Measurements from ENCODE around the gene RAB43. TPM values are rescaled to one million over a fixed set of nuclear protein-coding genes. Genes with fewer than 3 reads are reported as not detected.
"Not testable (repeated sequence)": the region's sequence is repeated elsewhere in the genome, so short reads cannot be mapped to it uniquely, and the experiment has no call there.

The RAB43 gene
- total RNA-seq, 1 donor from 2014 or later = 8.6 TPM

- TF ChIP-seq CTCF (IDR thresholded peaks at IDR 0.05) (no peak), POLR2AphosphoS5 (IDR thresholded peaks at IDR 0.05; ENCODE audit: insufficient read depth in 1 of 2, low read depth in 1 of 2) (no peak), POLR2A (IDR thresholded peaks at IDR 0.05) (no peak)
- H3K4me3 ChIP-seq = no peak overlapping the region
- no peak overlapping the region for H3K27ac ChIP-seq
- H3K27me3 ChIP-seq = no peaks in the 10 kb centered on the region
- intact Hi-C loops (cut with DNase I) = no loop called here
- DNase-seq (ENCODE audit: extremely low spot score in 2 of 2) = no peak
- H3K4me1 ChIP-seq = peaks cover 2% of the 10 kb centered on the region
- no peaks in the 10 kb centered on the region for H3K9me3 ChIP-seq
- no peaks in the 10 kb centered on the region for H3K36me3 ChIP-seq
These were observed 40.1 kb downstream of the RAB43 start for GRCh38 chr3:129081503-129081902.

- TF ChIP-seq POLR2A (IDR thresholded peaks at IDR 0.05) (no peak), POLR2AphosphoS5 (IDR thresholded peaks at IDR 0.05; ENCODE audit: insufficient read depth in 1 of 2, low read depth in 1 of 2) (no peak), CTCF (IDR thresholded peaks at IDR 0.05) (no peak)
- Histone ChIP-seq H3K27me3 (no peaks in the 10 kb centered on the region), H3K4me1 (no peaks in the 10 kb centered on the region), H3K36me3 (no peaks in the 10 kb centered on the region), H3K9me3 (no peaks in the 10 kb centered on the region), H3K27ac (no peak overlapping the region), H3K4me3 (no peak overlapping the region)
- no peak for DNase-seq (ENCODE audit: extremely low spot score in 2 of 2)
- intact Hi-C loops (cut with DNase I) = no loop called here
These were observed 43.1 kb downstream of the RAB43 start for GRCh38 chr3:129078510-129078909.

- H3K4me1 ChIP-seq = no peaks in the 10 kb centered on the region
- no peaks in the 10 kb centered on the region for H3K36me3 ChIP-seq
- DNase-seq (ENCODE audit: extremely low spot score in 2 of 2) = no peak
- TF ChIP-seq POLR2A (IDR thresholded peaks at IDR 0.05) (no peak), CTCF (IDR thresholded peaks at IDR 0.05) (no peak), POLR2AphosphoS5 (IDR thresholded peaks at IDR 0.05; ENCODE audit: insufficient read depth in 1 of 2, low read depth in 1 of 2) (no peak)
- no peak overlapping the region for H3K4me3 ChIP-seq
- intact Hi-C loops (cut with DNase I) = no loop called here
- no peak overlapping the region for H3K27ac ChIP-seq
- H3K27me3 ChIP-seq = no peaks in the 10 kb centered on the region
- H3K9me3 ChIP-seq = no peaks in the 10 kb centered on the region
These were observed 44.4 kb downstream of the RAB43 start for GRCh38 chr3:129077222-129077621.

- intact Hi-C loops (cut with DNase I) = no loop called here
- H3K4me3 ChIP-seq = no peak overlapping the region
- H3K36me3 ChIP-seq = no peaks in the 10 kb centered on the region
- peak overlapping the region; percentile 33 for H3K27ac ChIP-seq
- no peak for TF ChIP-seq POLR2AphosphoS5 (IDR thresholded peaks at IDR 0.05; ENCODE audit: insufficient read depth in 1 of 2, low read depth in 1 of 2)
- DNase-seq (ENCODE audit: extremely low spot score in 2 of 2) = no peak
- no peaks in the 10 kb centered on the region for H3K9me3 ChIP-seq
- no peaks in the 10 kb centered on the region for H3K4me1 ChIP-seq
- H3K27me3 ChIP-seq = no peaks in the 10 kb centered on the region
These were observed 51.3 kb downstream of the RAB43 start for GRCh38 chr3:129070086-129070885.

GRCh38 chr3:129069313-129070085 is 52.1 kb downstream of the RAB43 start:
- DNase-seq (ENCODE audit: extremely low spot score in 2 of 2); H3K27ac ChIP-seq; H3K36me3 ChIP-seq; H3K9me3 ChIP-seq; H3K4me3 ChIP-seq; intact Hi-C loops (cut with DNase I); H3K4me1 ChIP-seq; H3K27me3 ChIP-seq: not testable (repeated sequence)

All from vagina (tissue), 2 donors.